PC-9 (cell line): ENCODE results near the gene DIPK1B. TPM values are rescaled to one million over a fixed set of nuclear protein-coding genes. Genes with fewer than 3 reads are reported as not detected.

Experiments
- BruUV-seq: library from RNA; stranded (reverse); fragments of 400-500 nt; replicated peaks from 2 replicates; lab custom pipeline; 2021; lab: Mats Ljungman, UMichigan
- CTCF ChIA-PET: fragments of 300-600 bp; sonication (Branson Sonifier 250); formaldehyde crosslinking; loops from one replicate; lab custom pipeline; 2022; ENCODE audit warnings: antibody characterized with exemption; lab: Charles Lee
- POLR2A ChIA-PET: fragments of 300-600 bp; sonication (Branson Sonifier 250); formaldehyde crosslinking; loops from one replicate; lab custom pipeline; 2022; ENCODE audit warnings: antibody characterized with exemption; ENCODE audit not compliant: unreplicated experiment; lab: Charles Lee
- DNase-seq, 2 experiments: peaks; one replicate each; pipeline versions ENCODE4 v3.0.0 to v3.0.0-alpha.2; 2015 to 2022; ENCODE audit warnings: mixed read lengths in 1 of 2
- H2AFZ ChIP-seq: fragments of 200-600 bp; sonication (generic); 2 replicates; pipeline ENCODE4 v1.8.1; 2017; ENCODE audit warnings: antibody characterized with exemption
- H3F3A ChIP-seq: fragments of 200-600 bp; sonication (generic); 2 replicates; pipeline ENCODE4 v1.8.1; 2017; ENCODE audit warnings: antibody characterized with exemption, mild to moderate bottlenecking, low read depth; ENCODE audit not compliant: insufficient read depth
- H3K27ac ChIP-seq: fragments of 200-600 bp; sonication (generic); 2 replicates; pipeline ENCODE4 v1.6.1; 2016; ENCODE audit warnings: mixed run types
- H3K27me3 ChIP-seq: fragments of 200-600 bp; sonication (generic); 2 replicates; pipeline ENCODE4 v1.6.1; 2016; ENCODE audit warnings: low read depth, mixed run types; ENCODE audit not compliant: insufficient read depth
- H3K36me3 ChIP-seq: fragments of 200-600 bp; sonication (generic); 2 replicates; pipeline ENCODE4 v1.6.1; 2016; ENCODE audit warnings: low read depth, mixed run types
- H3K4me1 ChIP-seq: fragments of 200-600 bp; sonication (generic); replicated peaks from 2 replicates; pipeline ENCODE4 v1.6.1; 2016; ENCODE audit warnings: mixed run types; ENCODE audit not compliant: insufficient read depth
- H3K4me2 ChIP-seq: fragments of 200-600 bp; sonication (generic); 2 replicates; pipeline ENCODE4 v1.6.1; 2017; ENCODE audit warnings: mixed run types
- H3K4me3 ChIP-seq: fragments of 200-600 bp; sonication (generic); 2 replicates; pipeline ENCODE4 v1.6.1; 2016; ENCODE audit warnings: mixed run types
- H3K79me2 ChIP-seq: fragments of 200-600 bp; sonication (generic); 2 replicates; pipeline ENCODE4 v1.6.1; 2017; ENCODE audit warnings: low read depth, mixed run types
- H3K9me2 ChIP-seq: fragments of 200-600 bp; sonication (generic); 2 replicates; pipeline ENCODE4 v1.8.1; 2017; ENCODE audit warnings: mild to moderate bottlenecking; ENCODE audit not compliant: insufficient read depth
- H3K9me3 ChIP-seq: fragments of 200-600 bp; sonication (generic); 2 replicates; pipeline ENCODE4 v1.8.1; 2016; ENCODE audit warnings: low read depth; ENCODE audit not compliant: insufficient read depth
- H4K20me1 ChIP-seq: fragments of 200-600 bp; sonication (generic); 2 replicates; pipeline ENCODE4 v1.8.1; 2017; ENCODE audit not compliant: insufficient read depth
- CTCF ChIP-seq: fragments of 200-600 bp; sonication (generic); conservative IDR thresholded peaks from 2 replicates; pipeline ENCODE4 v1.6.1; 2017; ENCODE audit warnings: mixed run types, antibody characterized with exemption, mild to moderate bottlenecking, moderate library complexity
- EZH2 ChIP-seq: fragments of 200-600 bp; sonication (generic); IDR thresholded peaks from 2 replicates; pipeline ENCODE4 v1.8.0; 2017; ENCODE audit warnings: antibody characterized with exemption, low read depth
- intact Hi-C: fragments of 100-400 bp; cut with micrococcal nuclease; formaldehyde crosslinking; loops from one replicate; pipeline ENCODE4 v1.10.0; 2022; ENCODE audit not compliant: unreplicated experiment
- total RNA-seq: library from RNA; stranded (reverse); gene quantifications from 2 replicates; pipeline ENCODE4 v1.2.3, GENCODE V29; 2021

DIPK1B gene
- total RNA-seq, 1 experiment from 2014 or later = 19.0 TPM

DNA sequence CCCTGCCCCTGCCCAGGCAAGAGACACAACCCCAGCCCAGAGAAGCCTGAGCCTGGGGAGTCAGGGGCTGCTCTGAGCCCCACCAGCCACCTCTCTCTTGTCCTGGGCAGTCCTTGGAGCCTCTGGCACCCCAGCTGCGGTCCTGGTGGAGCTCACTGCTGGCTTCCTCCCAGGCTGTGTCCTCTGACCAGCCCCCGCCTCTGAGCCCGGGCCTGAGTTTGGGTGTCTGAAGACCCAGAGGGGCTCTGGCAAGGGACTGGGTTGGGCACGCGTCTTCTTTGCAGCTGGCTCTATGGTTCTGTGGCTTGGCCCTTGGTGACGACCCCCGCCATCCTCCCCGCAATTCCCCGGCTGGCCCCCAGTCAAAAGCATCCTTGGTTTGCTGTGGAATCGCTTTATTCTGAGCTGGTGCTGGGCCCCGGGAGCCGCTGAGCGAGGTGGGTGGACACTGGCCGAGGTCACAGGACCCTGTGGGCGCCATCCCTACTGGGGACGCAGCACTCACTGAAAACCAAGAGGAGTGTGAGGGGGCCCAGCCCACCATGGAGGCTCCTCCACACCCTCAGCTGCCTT, 31.4 kb downstream of the DIPK1B start:
- H2AFZ ChIP-seq = no peak overlapping the region
- ChIA-PET POLR2A (no interaction called here), CTCF (interaction anchor here (0.6 kb wide), 1 partner anchor 778 kb away, joined by 5 read pairs; no protein-coding TSS in a partner anchor)
- H3K27ac ChIP-seq = no peak overlapping the region
- H3K27me3 ChIP-seq = peaks cover 90% of the 10 kb centered on the region
- H4K20me1 ChIP-seq = no peaks in the 10 kb centered on the region
- DNase-seq = no peak
- no peaks in the 10 kb centered on the region for H3K4me1 ChIP-seq
- no peaks in the 10 kb centered on the region for H3K36me3 ChIP-seq
- intact Hi-C loops = no loop called here
- no peaks in the 10 kb centered on the region for H3K9me3 ChIP-seq
- H3K4me3 ChIP-seq = no peak overlapping the region
- BruUV-seq = no TSS peak
- TF ChIP-seq EZH2 (no peak), CTCF (no peak)
- no peak overlapping the region for H3K4me2 ChIP-seq
- H3F3A ChIP-seq = no peaks in the 10 kb centered on the region
- H3K9me2 ChIP-seq = no peaks in the 10 kb centered on the region
- H3K79me2 ChIP-seq = no peaks in the 10 kb centered on the region

DNA sequence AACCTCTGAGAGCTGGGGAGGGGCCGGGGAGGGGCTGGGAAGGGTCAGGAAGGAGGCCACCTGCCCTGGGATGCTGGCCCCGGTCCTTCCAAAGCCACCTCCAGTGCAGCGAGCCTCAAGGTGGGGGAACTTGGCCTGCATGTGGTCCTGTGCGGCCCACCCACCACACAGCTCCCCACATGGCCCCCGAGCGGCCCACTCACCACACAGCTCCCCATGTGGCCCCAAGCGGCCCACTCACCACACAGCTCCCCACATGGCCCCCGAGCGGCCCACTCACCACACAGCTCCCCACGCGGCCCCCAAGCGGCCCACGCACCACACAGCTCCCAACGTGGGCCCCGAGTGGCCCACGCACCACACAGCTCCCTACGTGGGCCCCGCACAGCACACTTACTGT, 32.4 kb downstream of the DIPK1B start:
- BruUV-seq = no TSS peak
- H3K27ac ChIP-seq = no peak overlapping the region
- peaks cover 87% of the 10 kb centered on the region for H3K27me3 ChIP-seq
- no peak overlapping the region for H3K4me2 ChIP-seq
- no peak for DNase-seq
- TF ChIP-seq EZH2 (no peak), CTCF (no peak)
- H4K20me1 ChIP-seq = no peaks in the 10 kb centered on the region
- H3K4me3 ChIP-seq = no peak overlapping the region
- H3K9me3 ChIP-seq = no peaks in the 10 kb centered on the region
- CTCF ChIA-PET = no interaction called here
- no peaks in the 10 kb centered on the region for H3K79me2 ChIP-seq
- intact Hi-C loops = no loop called here
- H2AFZ ChIP-seq = no peak overlapping the region
- no peaks in the 10 kb centered on the region for H3K9me2 ChIP-seq
- H3K36me3 ChIP-seq = no peaks in the 10 kb centered on the region
- no peaks in the 10 kb centered on the region for H3K4me1 ChIP-seq
- POLR2A ChIA-PET = interaction anchor here (0.6 kb wide), 1 partner anchor 72 kb away, joined by 14 read pairs; no protein-coding TSS in a partner anchor
- no peaks in the 10 kb centered on the region for H3F3A ChIP-seq

DNA sequence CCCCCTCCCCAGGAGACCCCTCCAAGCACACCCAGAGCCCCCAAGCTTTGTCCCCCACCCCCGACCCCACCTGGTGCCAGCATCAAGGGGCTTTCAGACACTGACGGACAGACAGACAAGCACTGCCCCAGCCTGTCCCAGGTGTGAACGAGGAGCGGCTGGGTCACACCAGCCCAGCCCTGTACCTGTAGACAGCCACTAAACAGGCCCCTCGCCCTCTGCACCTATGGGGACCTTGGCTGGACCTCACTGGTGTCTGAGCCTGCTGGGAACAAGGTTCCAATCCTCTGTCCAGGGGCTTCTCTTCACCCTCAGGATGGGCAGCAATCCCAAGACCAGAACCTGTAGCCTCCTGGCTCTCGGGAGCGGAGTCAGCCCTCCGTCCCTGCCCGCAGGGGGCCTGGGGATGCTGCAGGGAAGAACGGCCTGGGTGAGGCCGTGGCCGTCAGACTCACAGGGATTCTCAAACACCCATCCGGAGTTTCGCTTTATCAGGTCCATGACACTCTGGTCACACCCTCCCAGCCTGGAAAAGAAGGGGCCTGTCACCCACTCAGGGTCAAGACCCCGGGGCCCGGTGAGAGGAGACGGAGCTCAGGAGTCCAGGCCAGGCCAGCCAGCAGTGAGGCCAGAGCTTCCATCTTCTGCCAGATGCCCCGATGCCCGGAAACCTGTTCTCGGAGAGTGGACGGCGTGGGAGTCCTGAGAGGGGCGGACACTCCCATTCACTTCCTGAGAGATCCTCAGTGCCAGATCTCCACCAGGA, 33.2 kb downstream of the DIPK1B start:
- no peaks in the 10 kb centered on the region for H3K36me3 ChIP-seq
- H3K27ac ChIP-seq = no peak overlapping the region
- intact Hi-C loops = no loop called here
- ChIA-PET CTCF (interaction anchor here (0.6 kb wide), 1 partner anchor 256 kb away, joined by 9 read pairs; no protein-coding TSS in a partner anchor), POLR2A (interaction anchor here (0.6 kb wide), 1 partner anchor 73 kb away, joined by 14 read pairs; no protein-coding TSS in a partner anchor)
- no peak overlapping the region for H3K4me2 ChIP-seq
- H4K20me1 ChIP-seq = no peaks in the 10 kb centered on the region
- H3K9me2 ChIP-seq = no peaks in the 10 kb centered on the region
- no peaks in the 10 kb centered on the region for H3K9me3 ChIP-seq
- TF ChIP-seq CTCF = no peak
- TF ChIP-seq EZH2 = no peak
- no peak overlapping the region for H3K4me3 ChIP-seq
- H3K79me2 ChIP-seq = no peaks in the 10 kb centered on the region
- no peak for DNase-seq
- H2AFZ ChIP-seq = no peak overlapping the region
- peaks cover 79% of the 10 kb centered on the region for H3K27me3 ChIP-seq
- BruUV-seq = no TSS peak
- no peaks in the 10 kb centered on the region for H3K4me1 ChIP-seq
- H3F3A ChIP-seq = no peaks in the 10 kb centered on the region
